Measurements from ENCODE around the gene CDKN2AIPNL.

DNA sequence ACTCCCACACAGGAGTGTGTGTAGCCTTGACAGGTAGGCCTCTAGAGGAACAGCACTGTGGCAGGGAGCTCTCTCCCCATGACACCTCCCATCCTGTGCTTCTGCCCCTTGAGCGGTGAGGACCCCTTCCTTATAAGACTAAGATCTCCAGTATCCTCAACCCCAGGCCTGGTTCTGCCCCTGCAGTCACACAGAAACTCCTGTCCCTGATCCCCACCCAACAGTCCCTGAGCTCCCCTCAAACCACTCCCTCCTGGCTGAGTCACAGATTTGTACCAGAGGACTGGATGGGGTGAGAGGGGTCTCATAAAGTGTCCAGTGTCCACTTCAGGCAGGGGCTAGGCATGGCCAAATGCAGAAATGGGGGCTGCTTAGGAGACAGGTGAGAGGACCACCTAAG is 47.8 kb upstream of the CDKN2AIPNL start:
- no peak for TF ChIP-seq POLR2A (IDR thresholded peaks at IDR 0.05)
- TF ChIP-seq, protein P1, sequence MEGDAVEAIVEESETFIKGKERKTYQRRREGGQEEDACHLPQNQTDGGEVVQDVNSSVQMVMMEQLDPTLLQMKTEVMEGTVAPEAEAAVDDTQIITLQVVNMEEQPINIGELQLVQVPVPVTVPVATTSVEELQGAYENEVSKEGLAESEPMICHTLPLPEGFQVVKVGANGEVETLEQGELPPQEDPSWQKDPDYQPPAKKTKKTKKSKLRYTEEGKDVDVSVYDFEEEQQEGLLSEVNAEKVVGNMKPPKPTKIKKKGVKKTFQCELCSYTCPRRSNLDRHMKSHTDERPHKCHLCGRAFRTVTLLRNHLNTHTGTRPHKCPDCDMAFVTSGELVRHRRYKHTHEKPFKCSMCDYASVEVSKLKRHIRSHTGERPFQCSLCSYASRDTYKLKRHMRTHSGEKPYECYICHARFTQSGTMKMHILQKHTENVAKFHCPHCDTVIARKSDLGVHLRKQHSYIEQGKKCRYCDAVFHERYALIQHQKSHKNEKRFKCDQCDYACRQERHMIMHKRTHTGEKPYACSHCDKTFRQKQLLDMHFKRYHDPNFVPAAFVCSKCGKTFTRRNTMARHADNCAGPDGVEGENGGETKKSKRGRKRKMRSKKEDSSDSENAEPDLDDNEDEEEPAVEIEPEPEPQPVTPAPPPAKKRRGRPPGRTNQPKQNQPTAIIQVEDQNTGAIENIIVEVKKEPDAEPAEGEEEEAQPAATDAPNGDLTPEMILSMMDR (IDR thresholded peaks at IDR 0.05) = no peak
